GM21528 (cell line): ENCODE results near the gene YJEFN3.
A peak's percentile ranks its signal among the peaks of the same experiment; 100 is the strongest.

Experiments used
- ATAC-seq: cut with Tn5 transposase; IDR thresholded peaks from one replicate; pipeline ENCODE4 v1.9.1; 2021; ENCODE audit warnings: mild to moderate bottlenecking, moderate library complexity; ENCODE audit not compliant: unreplicated experiment, low FRiP score

YJEFN3 gene

GRCh38 chr19:19515642-19516519 is 12.8 kb upstream of the YJEFN3 start, which contains the start of gene NDUFA13:
TSS of gene NDUFA13 (plus strand) at chr19:19516225. CDS start at chr19:19516239, 14 bp downstream.
- ATAC-seq = peak; percentile 91

- ATAC-seq = no peak
These were observed 11.5 kb upstream of the YJEFN3 start for GRCh38 chr19:19517235-19517619.

- ATAC-seq = no peak
These were observed 7.7 kb upstream of the YJEFN3 start for GRCh38 chr19:19520989-19521388.

DNA sequence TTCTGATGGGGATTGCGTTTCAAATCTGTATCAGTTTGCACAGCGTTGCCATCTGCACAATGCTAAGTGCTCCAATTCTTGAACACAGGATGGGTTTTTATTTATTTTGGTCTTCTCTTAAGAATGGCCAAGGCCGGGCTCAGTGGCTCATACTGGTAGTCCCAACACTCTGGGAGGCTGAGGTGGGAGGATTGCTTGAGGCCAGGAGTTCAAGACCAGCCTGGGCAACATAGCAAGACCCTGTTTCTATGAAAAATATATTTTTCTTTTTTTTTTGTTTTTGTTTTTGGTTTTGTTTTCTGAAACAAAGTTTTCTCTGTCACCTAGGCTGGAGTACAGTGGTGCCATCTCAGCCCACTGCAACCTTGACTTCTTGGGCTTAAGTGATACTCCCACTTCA is 5.5 kb upstream of the YJEFN3 start:
- ATAC-seq = no peak

DNA sequence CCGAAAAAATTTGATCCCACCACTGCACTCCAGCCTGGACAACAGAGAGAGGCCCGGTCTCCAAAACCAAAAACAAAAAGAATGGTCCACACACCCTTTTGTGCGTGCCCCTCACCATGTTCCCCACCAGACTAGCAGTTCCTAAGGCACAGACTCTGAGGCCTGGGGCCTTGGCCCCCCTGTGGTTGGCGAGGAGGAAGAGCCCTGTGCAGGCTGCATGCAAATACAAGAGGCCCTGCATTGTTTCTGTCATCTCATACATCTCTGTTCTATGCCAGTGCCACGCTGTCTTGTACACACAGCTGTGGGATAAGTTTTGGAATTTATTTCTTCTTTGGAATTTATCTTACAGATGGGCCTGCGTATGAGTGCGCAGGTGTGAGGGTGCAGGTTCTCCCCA is 4.7 kb upstream of the YJEFN3 start:
- no peak for ATAC-seq

GRCh38 chr19:19525611-19526380 is 2.9 kb upstream of the YJEFN3 start:
- no peak for ATAC-seq

DNA sequence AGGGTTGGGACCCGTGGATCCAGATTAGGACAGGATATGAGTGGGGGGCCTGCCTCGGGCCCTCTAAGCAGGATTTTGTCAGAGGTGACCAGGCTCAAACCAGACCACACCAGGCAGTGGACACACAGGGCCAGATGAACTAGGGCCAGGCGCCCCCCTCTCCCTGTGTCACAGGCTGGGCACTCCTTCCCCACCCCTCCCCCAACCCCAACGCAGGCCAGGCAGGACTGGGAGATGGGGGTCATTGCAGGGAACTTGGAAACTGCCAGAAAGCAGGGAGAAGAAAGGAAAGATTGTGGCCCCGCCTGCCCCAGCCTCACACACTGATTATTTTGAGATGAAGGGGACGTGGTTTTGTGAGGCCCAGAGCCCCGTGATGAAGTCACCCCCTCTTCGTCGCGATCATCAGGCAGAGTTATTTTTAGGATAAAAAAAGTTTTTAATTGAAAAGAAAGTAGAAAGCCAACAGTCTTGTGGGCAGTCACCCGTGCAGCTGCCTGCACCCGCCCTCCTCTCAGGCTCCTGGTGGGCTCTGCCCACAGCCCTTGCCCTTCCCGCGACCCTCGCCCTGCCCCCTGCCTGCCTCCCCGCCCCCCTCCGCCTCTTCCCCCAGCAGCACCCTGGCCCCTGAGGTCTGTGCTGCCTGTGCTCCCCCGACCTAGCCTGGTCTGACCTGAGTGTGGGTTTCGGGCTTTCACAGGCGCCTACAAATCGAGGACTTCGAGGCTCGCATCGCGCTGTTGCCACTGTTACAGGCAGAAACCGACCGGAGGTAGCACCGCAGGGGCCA is 1.9 kb upstream of the YJEFN3 start:
- ATAC-seq = no peak

- no peak for ATAC-seq
These were observed 1.4 kb upstream of the YJEFN3 start for GRCh38 chr19:19527371-19527656.

- no peak for ATAC-seq
These were observed 761 bp upstream of the YJEFN3 start for GRCh38 chr19:19527674-19528625.

GRCh38 chr19:19529783-19530422 is 1.2 kb downstream of the YJEFN3 start:
- no peak for ATAC-seq

DNA sequence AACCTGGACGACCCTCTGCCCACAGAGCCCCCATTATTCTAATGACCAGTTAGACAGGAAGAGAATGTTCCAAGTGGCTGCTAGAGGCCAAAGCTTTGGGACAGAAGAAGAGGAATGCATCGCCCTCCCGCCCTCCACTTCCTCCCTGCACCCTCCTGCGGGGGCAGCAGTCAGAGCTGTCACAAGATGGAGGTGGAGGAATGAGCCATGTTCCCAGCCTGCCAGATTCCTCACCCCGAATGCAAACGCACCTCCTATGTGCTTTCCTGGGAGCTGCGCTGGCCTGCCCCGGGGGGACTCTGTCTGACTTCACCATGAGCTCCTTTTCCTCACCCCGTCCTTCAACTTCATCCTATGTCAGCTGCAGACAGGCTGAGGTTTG is 1.7 kb downstream of the YJEFN3 start:
- no peak for ATAC-seq

DNA sequence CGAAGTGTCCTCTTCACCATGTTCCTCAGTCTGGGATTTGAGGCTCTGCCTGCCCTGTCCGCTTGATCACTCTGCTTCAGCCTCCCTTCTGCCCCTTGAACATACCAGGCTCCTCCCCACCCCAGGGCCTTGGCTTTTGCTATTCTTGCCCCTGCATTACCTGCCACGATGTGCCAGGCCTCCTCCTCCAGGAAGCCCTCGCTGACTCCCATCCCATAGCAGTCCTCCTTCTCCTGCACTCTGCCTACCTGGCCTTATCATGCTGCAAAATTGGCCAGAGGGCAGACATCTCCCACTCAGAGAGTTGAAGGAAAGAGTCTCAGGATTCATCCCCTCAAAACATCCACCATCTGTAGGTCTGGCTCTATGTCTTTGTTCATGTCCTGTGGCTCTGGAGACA is 2.2 kb downstream of the YJEFN3 start:
- no peak for ATAC-seq

DNA sequence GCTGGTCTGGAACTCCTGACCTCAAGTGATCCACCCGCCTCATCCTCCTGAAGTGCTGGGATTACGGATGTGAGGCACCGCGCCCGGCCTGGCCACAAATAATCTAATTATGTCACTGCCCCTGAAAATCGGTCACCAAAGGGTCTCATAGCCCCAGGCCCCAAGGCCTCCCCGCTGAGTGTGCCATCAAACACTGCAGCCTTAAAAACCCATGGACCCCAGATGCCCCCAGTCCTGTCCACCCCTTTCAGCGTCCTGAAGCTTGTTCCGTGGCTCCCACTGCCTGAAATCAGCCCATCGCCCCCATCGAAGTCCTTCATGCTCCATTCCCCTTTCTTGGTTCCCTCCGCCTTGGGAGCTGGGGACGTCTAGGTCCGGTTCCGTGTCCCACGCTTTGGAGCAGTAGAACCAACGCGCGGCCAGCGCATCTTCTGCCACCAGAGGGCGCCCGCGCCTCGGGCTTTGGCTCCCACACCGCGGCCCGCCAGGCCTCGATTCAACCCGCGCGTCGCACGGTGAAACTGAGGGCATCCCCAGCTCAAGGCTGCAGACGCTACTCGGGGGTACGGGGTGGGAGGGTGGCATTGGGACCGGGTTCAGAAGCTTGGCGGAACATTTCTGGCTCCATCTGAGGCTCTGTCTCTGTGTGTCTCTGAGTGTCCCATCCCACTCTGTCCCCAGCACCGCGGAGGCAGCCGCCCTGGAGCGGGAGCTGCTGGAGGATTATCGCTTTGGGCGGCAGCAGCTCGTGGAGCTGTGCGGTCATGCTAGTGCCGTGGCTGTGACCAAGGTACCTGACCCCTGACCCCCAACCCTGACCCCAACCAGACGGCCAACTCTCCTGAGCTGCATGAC is 3.5 kb downstream of the YJEFN3 start:
- no peak for ATAC-seq

DNA sequence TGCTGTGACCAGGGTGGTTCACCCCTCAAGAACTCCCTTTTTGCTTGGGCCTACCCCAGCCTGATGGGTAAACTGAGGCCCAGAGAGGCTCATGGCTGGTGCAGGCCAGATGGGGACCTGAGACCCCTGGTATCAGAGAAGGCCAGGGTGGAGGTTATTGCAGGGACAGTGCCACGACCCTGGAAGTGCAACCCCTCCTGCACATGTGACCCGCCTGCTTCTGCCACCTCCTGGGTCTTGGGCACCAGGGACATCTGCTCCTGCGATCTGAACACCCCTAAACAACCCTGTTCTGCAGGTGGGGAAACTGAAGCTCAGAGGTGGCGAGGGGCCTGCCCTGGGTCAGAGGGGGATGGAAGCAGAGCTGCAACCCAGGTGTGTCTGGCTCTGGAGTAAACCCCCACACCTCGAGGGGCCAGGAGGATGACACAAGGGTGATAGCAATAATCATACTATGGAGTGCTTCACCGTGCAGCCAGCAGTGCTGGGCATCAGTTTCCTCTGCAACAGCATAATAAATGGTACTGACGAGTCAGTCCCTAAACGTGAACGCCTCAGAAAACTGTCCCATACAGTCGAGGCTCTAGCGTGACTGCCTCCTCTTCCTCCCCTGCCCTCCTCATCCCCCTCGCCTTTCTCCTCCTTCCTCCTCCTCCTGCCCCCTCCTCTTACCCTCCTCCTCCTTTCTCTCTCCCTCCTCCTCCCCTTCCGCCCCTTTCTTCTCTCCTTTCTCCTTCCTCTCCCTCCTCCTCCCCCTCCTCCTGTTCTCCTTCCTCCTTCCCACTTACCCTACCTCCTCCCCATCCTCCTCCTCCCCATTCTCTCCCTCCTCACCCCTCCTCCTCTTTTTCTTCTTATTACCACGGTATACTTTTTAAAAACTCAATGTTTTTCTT is 4.3 kb downstream of the YJEFN3 start:
- ATAC-seq = no peak

DNA sequence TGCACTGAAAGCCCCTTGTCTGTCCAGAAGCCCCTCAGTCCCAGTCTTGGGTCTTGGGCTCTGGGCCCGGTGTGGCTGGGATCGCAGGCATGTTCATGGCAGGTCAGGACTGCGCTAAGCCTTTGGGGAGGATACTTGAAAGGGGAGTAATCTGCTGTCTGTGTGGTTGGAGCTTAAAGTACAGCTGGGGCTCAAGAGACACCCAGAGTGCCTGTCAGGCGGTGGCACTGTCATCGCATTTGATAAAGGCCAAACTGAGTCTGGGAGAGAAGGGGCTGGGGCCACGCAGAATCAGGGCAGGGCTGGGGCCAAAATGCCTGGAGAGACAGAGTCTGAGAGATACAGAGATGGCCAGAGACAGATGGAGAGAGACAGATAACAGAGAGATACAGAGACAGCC is 5.1 kb downstream of the YJEFN3 start:
- no peak for ATAC-seq

DNA sequence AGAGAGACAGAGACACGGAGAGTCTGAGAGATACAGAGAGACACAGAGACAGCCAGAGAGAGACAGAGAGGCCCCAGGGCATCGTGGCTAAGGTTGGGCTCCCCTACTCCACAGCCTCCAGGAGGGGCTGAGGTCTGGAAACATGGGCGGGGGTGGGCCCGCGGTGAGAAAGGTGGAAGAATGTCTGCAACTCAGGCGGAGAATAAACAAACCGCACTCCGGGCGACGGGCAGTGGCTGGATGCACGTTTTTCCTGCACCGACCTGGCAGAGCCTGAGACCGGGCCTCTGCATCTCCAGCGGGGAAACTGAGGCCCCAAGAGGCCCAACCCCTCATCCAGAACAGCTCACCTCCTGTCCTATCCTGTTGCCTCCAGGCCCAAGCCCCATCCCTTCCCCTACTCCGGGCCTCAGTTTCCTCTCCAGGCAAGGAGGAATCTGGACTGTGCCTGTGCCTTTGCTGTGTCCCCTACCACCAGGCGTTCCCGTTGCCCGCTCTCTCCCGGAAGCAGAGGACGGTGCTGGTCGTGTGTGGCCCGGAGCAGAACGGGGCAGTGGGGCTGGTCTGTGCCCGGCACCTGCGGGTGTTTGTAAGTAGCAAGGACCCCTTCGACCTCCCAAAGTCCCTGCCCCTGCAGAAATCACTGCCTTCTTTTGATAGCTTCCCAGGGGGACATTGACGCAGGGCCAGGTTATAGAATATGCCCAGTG is 6.0 kb downstream of the YJEFN3 start:
- ATAC-seq = no peak
